Head of caudate nucleus (tissue), 42 donors: ENCODE results near the gene DOP1A.
A peak's percentile ranks its signal among the peaks of the same experiment; 100 is the strongest.
"Not testable (repeated sequence)": the region's sequence is repeated elsewhere in the genome, so short reads cannot be mapped to it uniquely, and the experiment has no call there.

Experiments used
- DNase-seq, 42 donors: peaks; one replicate each; pipeline versions ENCODE4 v3.0.0 to v3.0.0-alpha.2; 2020 to 2021; ENCODE audit warnings: mixed read lengths in 7 of 42
- intact Hi-C: fragments of 100-400 bp; cut with DNase I; formaldehyde crosslinking; loops from one replicate; pipeline ENCODE4 v1.15.0; 2022

The DOP1A gene

DNA sequence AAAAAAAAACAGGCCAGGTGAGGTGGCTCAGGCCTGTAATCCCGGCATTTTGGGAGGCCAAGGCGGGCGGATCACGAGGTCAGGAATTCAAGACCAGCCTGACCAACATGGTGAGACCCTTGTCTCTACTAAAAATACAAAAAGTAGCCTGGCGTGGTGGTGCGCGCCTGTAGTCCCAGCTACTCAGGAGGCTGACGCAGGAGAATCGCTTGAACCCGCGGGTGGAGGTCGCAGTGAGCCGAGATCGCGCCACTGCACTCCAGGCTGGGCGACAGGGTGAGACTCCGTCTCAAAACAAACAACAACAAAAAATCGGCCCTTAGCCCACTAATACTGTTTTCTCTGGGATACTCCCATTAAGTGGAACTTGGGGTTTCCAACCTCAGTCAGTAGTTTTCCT, 124.5 kb downstream of the DOP1A start:
- DNase-seq, result not testable (repeated sequence)
- intact Hi-C loops, result loop anchor here (5.0 kb wide), 1 partner anchor 125 kb away; the partner anchor contains the start of genes DOP1A and UBE3D

- intact Hi-C loops, result loop anchor here (5.0 kb wide), 1 partner anchor 125 kb away; the partner anchor contains the start of genes DOP1A and UBE3D
- DNase-seq, result no peak
Observed at GRCh38 chr6:83192456-83192855, 125.0 kb downstream of the DOP1A start.

- DNase-seq, result peak; percentile 82 to 97 (median 93)
- intact Hi-C loops, result loop anchor here (5.0 kb wide), 1 partner anchor 126 kb away; the partner anchor contains the start of genes DOP1A and UBE3D
Observed at GRCh38 chr6:83192871-83193746, 125.6 kb downstream of the DOP1A start, which contains the start of the genes PGM3 and RWDD2A. PGM3 (minus strand) TSS chr6:83193265; CDS start chr6:83191012, 2,253 bp downstream. RWDD2A (plus strand) TSS chr6:83193357; CDS start chr6:83194452, 1,095 bp downstream.

DNA sequence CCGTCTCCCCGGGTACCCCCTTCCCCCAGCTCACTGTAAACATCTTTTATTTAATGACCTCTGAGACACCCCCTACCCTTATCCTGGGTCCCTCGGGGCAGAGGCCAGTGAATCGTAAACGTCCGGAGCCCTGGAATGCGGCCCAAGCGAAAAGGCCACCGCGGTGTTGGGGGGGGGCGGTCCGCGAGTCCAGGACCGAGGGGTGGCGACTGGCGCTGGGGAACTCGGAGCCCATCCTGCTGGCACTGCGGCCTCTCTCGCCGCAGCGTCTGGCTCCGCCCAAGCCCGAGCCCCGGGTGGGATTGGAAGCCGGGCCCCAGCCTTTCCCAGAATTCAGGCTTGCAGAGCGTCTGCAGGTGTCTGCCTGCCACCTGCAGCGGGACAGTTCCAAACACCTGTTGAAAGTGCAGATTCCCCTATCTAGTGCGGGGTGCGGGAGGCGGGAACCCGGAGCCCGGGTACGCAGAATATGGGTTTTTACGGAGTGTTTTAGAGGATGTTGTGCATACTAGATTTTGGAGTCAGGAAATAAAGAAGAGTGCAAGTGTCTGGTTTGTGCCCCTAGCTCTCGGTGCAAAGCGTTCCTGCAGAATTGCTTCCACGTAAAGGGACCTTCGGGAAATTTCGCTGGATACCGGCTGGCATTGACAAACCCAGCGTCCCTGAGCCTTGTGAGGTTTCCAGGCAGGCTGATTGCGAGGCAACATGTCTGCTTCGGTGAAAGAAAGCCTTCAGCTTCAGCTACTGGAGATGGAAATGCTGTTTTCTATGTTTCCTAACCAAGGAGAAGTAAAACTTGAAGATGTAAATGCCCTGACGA, 126.5 kb downstream of the DOP1A start:
- intact Hi-C loops, result loop anchor here (5.0 kb wide), 1 partner anchor 127 kb away; the partner anchor contains the start of genes DOP1A and UBE3D

DNA sequence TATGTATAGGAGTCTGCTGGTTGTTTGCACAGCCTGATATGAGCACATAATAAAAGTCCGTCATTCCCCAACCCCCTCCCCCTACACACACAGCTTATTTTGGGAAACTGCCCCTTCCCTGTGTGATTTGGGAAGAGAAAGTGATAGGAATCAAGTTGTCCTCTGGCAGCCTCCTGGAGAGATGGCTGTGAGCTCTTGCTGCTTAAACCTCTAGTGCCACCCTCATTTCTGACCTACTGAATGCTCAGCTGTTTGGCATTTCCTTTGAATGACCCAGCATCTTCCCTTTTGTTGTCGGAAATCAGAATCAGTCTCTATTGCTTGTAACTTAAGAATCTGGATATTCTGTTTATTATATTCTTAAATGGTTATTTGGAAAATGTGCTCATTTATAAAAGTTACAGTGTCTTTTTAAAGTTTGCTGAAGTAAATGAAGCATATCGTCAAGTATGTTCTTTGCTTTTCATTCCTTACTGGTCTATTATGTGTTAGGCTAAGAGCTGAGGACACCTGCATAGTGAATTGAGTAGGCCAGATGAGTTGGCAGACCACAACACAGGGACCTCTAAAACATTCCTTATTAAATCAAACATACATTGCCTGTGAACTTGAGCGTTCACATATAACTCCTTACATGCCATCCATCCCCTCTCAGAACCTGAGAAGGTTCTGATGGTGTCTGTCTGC, 131.2 kb downstream of the DOP1A start:
- intact Hi-C loops, result no loop called here
- DNase-seq, result no peak

More for the DNA sequence above, 126.5 kb downstream of the DOP1A start:
- DNase-seq, result peak; percentile 11 to 77 (median 57)

- intact Hi-C loops, result no loop called here
Observed at GRCh38 chr6:83199173-83199862, 131.8 kb downstream of the DOP1A start.

GRCh38 chr6:83199863-83200225, 132.4 kb downstream of the DOP1A start:
- intact Hi-C loops, result no loop called here
- no peak for DNase-seq

More at GRCh38 chr6:83199173-83199862, 131.8 kb downstream of the DOP1A start:
- no peak for DNase-seq

GRCh38 chr6:83202031-83202430, 134.6 kb downstream of the DOP1A start:
- intact Hi-C loops, result no loop called here

DNA sequence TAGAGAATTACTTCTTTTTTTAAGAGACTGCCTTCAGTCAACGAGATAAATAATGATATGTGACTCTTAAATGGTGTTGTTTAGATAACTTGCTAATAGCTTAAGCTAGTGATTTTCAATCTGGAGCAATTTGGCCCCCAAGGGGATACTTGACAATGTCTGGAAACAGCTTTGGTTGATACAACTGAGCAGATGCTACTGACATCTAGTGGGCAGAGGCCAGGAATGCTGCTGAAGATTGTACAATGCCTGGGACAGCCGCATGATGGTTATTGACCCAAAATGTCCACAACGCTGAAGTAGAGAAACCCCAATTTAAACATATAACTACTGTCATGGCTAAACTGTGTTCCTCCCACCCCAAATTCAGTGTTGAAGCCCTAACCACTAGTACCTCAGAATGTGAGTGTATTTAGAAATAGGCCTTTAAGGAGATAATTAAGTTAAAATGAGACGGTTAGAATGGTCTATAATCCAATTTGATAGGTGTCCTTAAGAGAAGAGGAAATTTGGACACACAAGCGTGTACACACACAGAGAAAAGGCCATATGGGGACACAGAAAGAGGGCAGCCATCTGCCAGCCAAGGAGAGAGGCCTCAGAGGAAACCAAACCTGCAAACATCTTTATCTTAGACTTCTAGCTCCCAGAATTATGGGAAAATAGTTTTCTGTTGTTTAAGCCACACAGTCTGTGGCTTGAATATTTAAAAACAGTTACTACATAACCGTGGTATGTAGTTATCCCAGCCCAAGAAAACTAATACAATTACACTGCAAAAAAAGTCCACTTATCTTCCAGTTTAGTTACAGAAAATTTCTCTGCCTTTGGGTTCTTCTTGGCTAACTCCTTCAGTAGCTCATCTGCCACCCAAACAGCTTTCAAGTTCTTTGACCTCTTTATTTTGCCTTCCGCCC, 147.9 kb downstream of the DOP1A start:
- intact Hi-C loops, result loop anchor here (5.0 kb wide), 1 partner anchor 148 kb away; the partner anchor contains the start of genes DOP1A and UBE3D

More at GRCh38 chr6:83202031-83202430, 134.6 kb downstream of the DOP1A start:
- no peak for DNase-seq

GRCh38 chr6:83216806-83217205, 149.3 kb downstream of the DOP1A start:
- DNase-seq, result peak in 3 of 42 donors; percentile 21 to 43 (median 34)
- intact Hi-C loops, result loop anchor here (5.0 kb wide), 1 partner anchor 150 kb away; the partner anchor contains the start of genes DOP1A and UBE3D

More for the DNA sequence above, 147.9 kb downstream of the DOP1A start:
- peak; percentile 7 to 90 (median 72) for DNase-seq
